Cardiac septum (tissue), 1 donor: ENCODE results near the gene TGFBR1. TPM values are rescaled to one million over a fixed set of nuclear protein-coding genes. Genes with fewer than 3 reads are reported as not detected.
A peak's percentile ranks its signal among the peaks of the same experiment; 100 is the strongest.

Experiments used
- DNase-seq: peaks from one replicate; pipeline ENCODE4 v3.0.0-alpha.2; 2020; ENCODE audit warnings: low spot score
- intact Hi-C: fragments of 100-400 bp; cut with DNase I; formaldehyde crosslinking; loops from one replicate; pipeline ENCODE4 v1.14.0; 2022
- total RNA-seq: library from RNA; stranded (reverse); fragmentation: NEBNext Ultra II Directional; extraction: Animal tissue kit (Norgen Biotek cat#: 25700); gene quantifications from one replicate; pipeline ENCODE4 v1.2.1, GENCODE V29; 2021
- donor health status: DM: no; HTN: no; CAD: no.

Gene TGFBR1
- total RNA-seq, 1 donor from 2014 or later = 21.8 TPM

- intact Hi-C loops = no loop called here
- DNase-seq = no peak
Observed at GRCh38 chr9:99103054-99103895, 1.6 kb upstream of the TGFBR1 start.

- DNase-seq = no peak
- intact Hi-C loops = no loop called here
Observed at GRCh38 chr9:99103901-99104458, 933 bp upstream of the TGFBR1 start.

DNA sequence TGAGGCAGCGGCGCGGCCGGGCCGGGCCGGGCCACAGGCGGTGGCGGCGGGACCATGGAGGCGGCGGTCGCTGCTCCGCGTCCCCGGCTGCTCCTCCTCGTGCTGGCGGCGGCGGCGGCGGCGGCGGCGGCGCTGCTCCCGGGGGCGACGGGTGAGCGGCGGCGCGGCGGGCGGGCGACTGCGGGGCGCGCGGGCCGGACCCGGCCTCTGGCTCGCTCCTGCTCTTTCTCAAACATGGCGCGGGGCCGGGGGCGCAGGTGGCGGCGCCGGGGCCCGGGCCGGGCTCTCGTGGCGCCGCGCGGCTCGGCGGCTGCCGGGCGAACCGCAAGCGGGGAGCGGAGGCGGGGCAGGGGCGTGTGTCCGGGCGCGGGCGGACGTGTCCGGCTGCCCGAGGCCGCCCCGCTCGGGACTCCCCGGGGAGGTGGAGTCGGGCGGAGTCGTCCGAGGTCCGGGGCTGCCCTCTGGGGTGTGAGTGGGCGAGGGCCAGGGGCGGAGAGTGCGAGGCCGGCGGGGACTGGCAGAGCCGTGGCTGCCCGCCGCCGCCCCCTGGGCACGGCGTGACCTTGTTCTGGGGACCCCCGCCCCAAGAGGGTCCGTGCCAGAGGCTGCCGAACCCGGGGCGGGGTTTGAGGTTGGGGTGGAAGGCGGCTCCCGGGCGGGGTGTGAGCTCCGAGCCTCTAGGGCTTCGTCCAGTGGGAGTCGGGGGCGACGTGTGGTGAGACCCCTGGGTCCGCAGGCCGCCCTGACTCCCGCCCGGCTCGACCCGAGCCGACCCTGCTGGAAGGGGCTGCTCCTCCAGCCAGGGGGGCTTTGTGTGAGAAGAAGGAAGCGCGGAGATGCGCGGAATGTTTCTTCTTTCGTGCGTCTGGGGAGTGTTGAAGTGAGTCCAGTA lies 485 bp downstream of the TGFBR1 start:
- intact Hi-C loops = no loop called here
- peak; percentile 89 for DNase-seq

- intact Hi-C loops = no loop called here
- DNase-seq = no peak
Observed at GRCh38 chr9:99106044-99106375, 1.1 kb downstream of the TGFBR1 start.

DNA sequence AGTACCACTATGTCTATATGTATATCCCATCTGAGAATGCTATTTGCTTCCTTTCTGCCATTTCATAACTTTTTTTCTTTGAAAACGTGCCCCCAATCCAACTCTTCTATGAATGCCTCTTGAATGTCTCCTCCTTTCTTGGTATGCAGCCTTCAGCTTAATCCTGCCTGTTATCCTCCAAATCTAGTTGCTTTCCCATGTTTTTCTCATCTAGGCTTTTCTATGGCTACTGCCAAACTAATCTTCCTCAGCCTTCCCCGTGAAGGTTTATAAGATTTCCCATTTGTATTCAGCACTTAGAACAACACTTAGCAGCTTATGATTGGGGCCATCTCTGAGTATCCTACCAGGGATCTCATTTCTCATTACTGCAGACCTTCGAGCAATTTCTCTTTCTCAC lies 2.5 kb downstream of the TGFBR1 start:
- intact Hi-C loops = no loop called here

DNA sequence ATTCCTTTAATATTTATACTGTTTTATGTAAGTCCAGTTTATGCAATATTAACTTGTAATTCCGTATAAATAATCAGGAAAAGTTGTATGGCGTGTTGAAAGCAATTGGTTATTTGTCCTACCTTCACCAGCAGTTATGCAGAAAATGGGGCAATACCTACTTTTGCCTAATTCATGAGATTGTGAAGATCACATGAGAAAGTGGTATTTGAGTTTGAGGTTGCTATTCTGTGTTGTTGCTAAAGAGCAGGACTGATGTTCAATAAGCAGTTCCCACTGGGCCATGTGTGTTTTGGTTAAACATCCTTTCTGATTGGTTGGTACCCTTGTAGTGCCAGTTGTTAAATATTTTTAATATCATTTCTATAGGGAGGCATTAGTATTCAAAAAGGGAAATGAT lies 3.2 kb downstream of the TGFBR1 start:
- intact Hi-C loops = no loop called here
- DNase-seq = no peak

More for the DNA sequence above, 2.5 kb downstream of the TGFBR1 start:
- no peak for DNase-seq

- no peak for DNase-seq
- intact Hi-C loops = no loop called here
Observed at GRCh38 chr9:99109522-99109921, 4.6 kb downstream of the TGFBR1 start.

DNA sequence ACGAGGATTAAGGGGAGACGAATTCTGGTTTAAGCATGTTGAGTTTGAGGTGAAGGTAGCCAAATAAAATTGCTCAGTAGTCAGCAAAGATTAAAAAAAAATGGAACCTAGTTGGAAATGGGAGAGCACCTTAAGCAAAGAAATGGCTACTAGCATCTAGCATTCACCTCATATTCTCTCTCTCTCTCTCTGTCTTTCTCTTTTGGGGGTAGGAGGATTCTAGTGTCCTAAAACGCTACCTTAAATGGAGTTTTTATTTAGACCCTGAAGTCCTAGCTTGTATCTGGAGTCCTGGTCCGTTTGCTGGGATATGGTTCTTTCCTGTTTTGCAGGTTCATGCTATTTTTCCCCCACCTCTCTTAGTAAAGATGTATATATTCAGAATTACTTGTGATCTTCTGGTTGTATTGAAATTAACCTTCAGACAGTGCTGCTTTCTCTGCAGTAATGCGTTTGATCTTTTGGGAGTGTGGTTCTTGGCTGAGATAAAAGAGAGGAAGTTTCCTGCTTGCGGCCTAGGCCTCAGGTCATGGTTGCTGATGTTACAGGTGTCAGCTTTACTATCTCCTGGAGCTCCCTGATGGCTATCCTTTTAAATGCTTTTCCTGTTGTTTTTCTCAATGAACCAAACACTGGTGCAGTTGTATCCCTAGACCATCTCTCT lies 8.0 kb downstream of the TGFBR1 start:
- no peak for DNase-seq
- intact Hi-C loops = no loop called here

- DNase-seq = no peak
- intact Hi-C loops = no loop called here
Observed at GRCh38 chr9:99113414-99114048, 8.6 kb downstream of the TGFBR1 start.

- intact Hi-C loops = no loop called here
- no peak for DNase-seq
Observed at GRCh38 chr9:99114049-99114440, 9.1 kb downstream of the TGFBR1 start.

- intact Hi-C loops = no loop called here
- no peak for DNase-seq
Observed at GRCh38 chr9:99114846-99115500, 10.1 kb downstream of the TGFBR1 start.

GRCh38 chr9:99116003-99116411 lies 11.1 kb downstream of the TGFBR1 start:
- intact Hi-C loops = no loop called here
- DNase-seq = no peak

DNA sequence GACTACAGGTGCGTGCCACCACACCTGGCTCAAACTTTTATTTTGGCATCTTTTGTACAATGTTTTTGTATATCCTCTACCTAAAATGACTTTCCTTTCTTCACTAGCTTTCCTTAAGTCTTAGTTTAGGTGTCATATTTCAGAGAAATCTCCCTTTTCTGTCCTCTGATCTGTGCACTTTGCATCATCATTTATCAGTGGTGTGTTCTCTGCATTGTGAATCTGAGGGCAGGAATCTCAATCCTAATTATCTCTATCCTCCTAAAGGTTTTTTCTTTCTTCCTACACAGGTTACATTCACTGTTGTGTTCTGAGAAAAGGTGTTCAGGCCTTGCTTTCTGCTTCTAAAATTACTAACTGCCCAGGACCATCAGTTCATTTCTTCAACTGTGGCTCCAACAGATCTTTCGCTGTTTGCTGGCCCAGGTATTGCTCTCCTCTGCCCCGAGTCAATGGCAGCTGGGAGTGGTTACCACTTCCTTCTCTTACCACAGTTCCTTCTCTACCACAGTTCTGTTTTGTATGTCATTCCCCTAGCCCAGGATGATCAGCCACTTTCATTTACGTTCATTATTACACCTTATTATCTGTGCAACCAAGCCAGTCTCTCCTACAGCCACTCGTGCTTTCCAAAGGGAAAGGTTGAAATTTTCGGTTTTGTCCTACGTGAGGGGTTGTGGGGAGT lies 14.0 kb downstream of the TGFBR1 start:
- no peak for DNase-seq
- intact Hi-C loops = no loop called here

- DNase-seq = no peak
- intact Hi-C loops = no loop called here
Observed at GRCh38 chr9:99119976-99120655, 15.2 kb downstream of the TGFBR1 start.

GRCh38 chr9:99121604-99122003 lies 16.7 kb downstream of the TGFBR1 start:
- intact Hi-C loops = no loop called here
- DNase-seq = no peak

DNA sequence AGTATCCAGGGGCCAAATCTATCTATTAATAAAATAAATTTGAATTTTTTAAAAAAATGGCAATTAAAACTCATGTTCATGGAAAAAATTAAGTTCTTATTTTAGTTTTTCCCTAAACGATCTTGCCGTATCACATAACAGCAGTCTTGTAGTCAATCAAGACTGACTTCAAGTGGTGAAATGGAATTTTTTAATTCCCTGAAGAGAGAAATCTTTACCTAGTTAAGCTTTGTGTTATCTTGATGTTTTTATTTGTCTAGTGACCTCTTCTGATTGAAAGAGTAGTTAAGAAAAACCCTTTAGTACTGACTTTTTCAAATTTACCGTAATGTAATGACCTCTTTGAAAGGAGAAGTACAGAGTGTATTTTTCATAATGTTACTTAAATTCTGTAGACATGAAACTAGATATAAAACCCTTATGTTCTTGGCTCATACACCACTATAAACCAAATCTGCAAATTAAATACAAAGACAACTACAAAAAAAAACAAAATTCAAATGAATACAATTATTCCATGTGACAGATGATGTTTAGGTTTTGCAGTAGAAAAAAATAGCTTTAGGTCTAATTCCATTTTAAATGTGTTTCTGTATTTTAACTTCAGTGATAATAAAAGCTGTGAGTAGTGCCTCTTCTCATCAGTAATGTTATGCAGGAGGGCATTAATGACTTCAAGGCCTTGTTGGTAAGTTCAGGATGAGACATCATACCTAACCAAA lies 19.8 kb downstream of the TGFBR1 start:
- DNase-seq = no peak

GRCh38 chr9:99125446-99125845 lies 20.5 kb downstream of the TGFBR1 start:
- intact Hi-C loops = no loop called here
- no peak for DNase-seq

More for the DNA sequence above, 19.8 kb downstream of the TGFBR1 start:
- intact Hi-C loops = no loop called here
